Panc1 (cell line): ENCODE data around the gene TCF3. TPM values are rescaled to one million over a fixed set of nuclear protein-coding genes. Genes with fewer than 3 reads are reported as not detected.

Source experiments
- ATAC-seq: fragments of 200-7000 bp; cut with Tn5 transposase; 2 replicates; pipeline ENCODE4 v1.9.1; 2020; ENCODE audit warnings: mild to moderate bottlenecking, moderate library complexity
- BruUV-seq: library from RNA; stranded (reverse); fragments of 400-500 nt; replicated peaks from 2 replicates; lab custom pipeline; 2021; lab: Mats Ljungman, UMichigan
- CTCF ChIA-PET: fragments of 300-600 bp; sonication (Branson Sonifier 250); formaldehyde crosslinking; loops from one replicate; lab custom pipeline; 2022; ENCODE audit warnings: antibody characterized with exemption; lab: Charles Lee
- POLR2A ChIA-PET: fragments of 300-600 bp; sonication (Branson Sonifier 250); formaldehyde crosslinking; loops from one replicate; lab custom pipeline; 2022; ENCODE audit warnings: antibody characterized with exemption; lab: Charles Lee
- DNase-seq: peaks from one replicate; pipeline ENCODE4 v3.0.0-alpha.2; 2010; ENCODE audit warnings: low read depth, low spot score
- H3K27ac ChIP-seq: 2 replicates; pipeline ENCODE4 v1.5.1; 2011; ENCODE audit warnings: mild to moderate bottlenecking, low read length, inconsistent platforms
- H3K27me3 ChIP-seq: fragments of 200-500 bp; sonication (Bioruptor generic); 2 replicates; pipeline ENCODE4 v1.6.0; 2014; ENCODE audit warnings: low read length, inconsistent platforms; ENCODE audit not compliant: control insufficient read depth, insufficient read depth
- H3K36me3 ChIP-seq: fragments of 200-500 bp; sonication (Bioruptor generic); 2 replicates; pipeline ENCODE4 v1.5.1; 2014; ENCODE audit warnings: inconsistent platforms, mild to moderate bottlenecking, low read length, moderate library complexity; ENCODE audit not compliant: control insufficient read depth, insufficient read depth
- H3K4me1 ChIP-seq: 2 replicates; pipeline ENCODE4 v1.5.1; 2011; ENCODE audit warnings: inconsistent platforms, mild to moderate bottlenecking, low read length, moderate library complexity; ENCODE audit not compliant: control insufficient read depth, insufficient read depth
- H3K4me3 ChIP-seq, 2 experiments: 2 replicates each; pipeline ENCODE4 v1.5.1; 2011 to 2012; ENCODE audit warnings: low read depth in 2 of 2, low read length in 2 of 2, mild to moderate bottlenecking in 2 of 2, inconsistent platforms in 1 of 2, moderate library complexity in 1 of 2
- H3K9me3 ChIP-seq: fragments of 200-500 bp; sonication (Bioruptor generic); 2 replicates; pipeline ENCODE4 v1.5.1; 2014; ENCODE audit warnings: low read depth, mild to moderate bottlenecking, inconsistent platforms, low read length, moderate library complexity; ENCODE audit not compliant: control insufficient read depth, insufficient read depth
- POLR2AphosphoS5 ChIP-seq: IDR thresholded peaks from 2 replicates; pipeline ENCODE4 v1.6.1; 2012; ENCODE audit warnings: mild to moderate bottlenecking, low read depth, low read length, moderate library complexity
- SIN3A ChIP-seq: IDR thresholded peaks from 2 replicates; pipeline ENCODE4 v1.6.1; 2012; ENCODE audit warnings: low read depth, mild to moderate bottlenecking, low read length, moderate library complexity, borderline replicate concordance; ENCODE audit not compliant: insufficient read depth
- TCF7L2 ChIP-seq: IDR thresholded peaks from 2 replicates; pipeline ENCODE4 v1.6.1; 2011; ENCODE audit warnings: mild to moderate bottlenecking, low read depth, low read length, inconsistent platforms
- in situ Hi-C: cut with HindIII; loops from 2 replicates; pipeline ENCODE4 v1.10.0; 2016; ENCODE audit warnings: low sequenced_read_pairs, low pct_unique_long_range_greater_than_20kb
- intact Hi-C: fragments of 100-400 bp; cut with micrococcal nuclease; formaldehyde crosslinking; loops from one replicate; pipeline ENCODE4 v1.10.0; 2022; ENCODE audit not compliant: unreplicated experiment
- total RNA-seq: library from RNA; stranded (reverse); gene quantifications from one replicate; pipeline ENCODE4 v1.2.1, GENCODE V29; 2021; ENCODE audit not compliant: unreplicated experiment
- TF ChIP-seq, protein P1 (sequence below): fragments of 450-650 bp; IDR thresholded peaks from 2 replicates; pipeline ENCODE4 v1.5.1; 2017; ENCODE audit warnings: mild to moderate bottlenecking
- TF ChIP-seq, protein P2 (sequence below), 2 experiments: IDR thresholded peaks; 2 replicates each; pipeline ENCODE4 v1.6.1; 2011 to 2012; ENCODE audit warnings: low read depth in 2 of 2, control low read depth in 1 of 2, low read length in 1 of 2, mild to moderate bottlenecking in 1 of 2, moderate library complexity in 1 of 2; ENCODE audit not compliant: insufficient read depth in 1 of 2

TCF3 gene
- total RNA-seq, 1 experiment from 2014 or later: 175 TPM

DNA sequence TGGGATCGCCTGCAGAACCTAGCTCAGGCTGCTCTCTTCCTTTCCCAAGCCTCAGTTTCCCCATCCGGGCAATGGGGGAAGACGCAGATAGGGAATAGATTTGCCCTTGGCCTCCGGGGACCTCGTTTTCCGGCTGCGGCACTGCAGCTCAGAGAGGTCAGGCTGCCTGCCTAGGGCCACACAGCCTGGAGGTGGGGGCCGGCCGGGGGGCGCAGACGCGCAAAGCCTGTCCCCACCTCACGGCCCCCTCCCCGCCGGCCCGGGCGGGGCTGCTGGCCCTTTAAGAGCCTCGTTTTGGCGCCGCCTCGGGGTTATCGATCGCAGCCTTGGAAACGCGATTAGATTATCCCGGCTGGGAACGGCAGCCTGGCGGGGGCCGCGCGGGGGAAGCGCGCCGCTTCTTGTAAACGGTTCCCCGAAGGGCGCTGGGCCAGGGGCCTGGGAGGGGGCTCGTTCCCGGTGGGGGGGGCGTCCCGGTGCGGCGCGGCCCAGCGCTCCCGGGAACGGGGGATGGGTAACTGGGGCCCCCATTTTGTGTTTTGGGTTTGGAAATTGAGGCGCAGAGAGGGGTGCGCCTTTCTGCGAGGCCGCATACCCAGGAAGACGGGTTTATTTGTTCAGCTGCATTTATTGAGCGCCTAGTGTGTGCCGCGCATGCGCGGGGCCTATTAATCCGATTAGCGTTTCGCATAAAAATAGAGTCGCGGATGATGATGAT, 23.4 kb upstream of the TCF3 start:
- no TSS peak for BruUV-seq

DNA sequence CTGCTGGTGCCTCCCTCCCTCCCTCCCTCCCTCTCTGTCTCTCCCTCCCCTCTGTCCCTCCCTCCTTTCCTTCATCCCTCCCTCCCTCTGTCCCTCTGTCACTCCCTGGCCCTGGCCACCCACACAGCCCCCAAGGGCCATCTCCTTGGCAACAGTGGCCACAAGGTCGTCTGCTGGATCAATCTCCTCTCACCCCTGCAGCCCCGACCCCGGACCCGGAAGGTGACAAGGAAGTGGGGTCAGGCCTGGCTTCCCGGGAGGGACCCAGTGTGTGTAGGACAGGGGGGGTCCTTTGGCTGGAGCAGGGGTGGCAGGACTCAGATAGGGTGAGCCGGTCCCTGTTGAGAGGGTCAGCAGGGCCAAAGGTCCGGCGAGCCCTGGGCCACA, 21.9 kb upstream of the TCF3 start:
- POLR2A ChIA-PET: interaction anchor here (0.5 to 0.6 kb wide), 2 partner anchors 87 to 230 kb away, joined by 12 to 14 read pairs; no protein-coding TSS in a partner anchor
- CTCF ChIA-PET: no interaction called here
- peak overlapping the region; percentile 39 for H3K27ac ChIP-seq
- ATAC-seq (peak; percentile 20; the same call in 1 of the 2 replicates), DNase-seq (no peak)
- BruUV-seq: no TSS peak
- no peak for TF ChIP-seq POLR2AphosphoS5
- TF ChIP-seq, protein P1, sequence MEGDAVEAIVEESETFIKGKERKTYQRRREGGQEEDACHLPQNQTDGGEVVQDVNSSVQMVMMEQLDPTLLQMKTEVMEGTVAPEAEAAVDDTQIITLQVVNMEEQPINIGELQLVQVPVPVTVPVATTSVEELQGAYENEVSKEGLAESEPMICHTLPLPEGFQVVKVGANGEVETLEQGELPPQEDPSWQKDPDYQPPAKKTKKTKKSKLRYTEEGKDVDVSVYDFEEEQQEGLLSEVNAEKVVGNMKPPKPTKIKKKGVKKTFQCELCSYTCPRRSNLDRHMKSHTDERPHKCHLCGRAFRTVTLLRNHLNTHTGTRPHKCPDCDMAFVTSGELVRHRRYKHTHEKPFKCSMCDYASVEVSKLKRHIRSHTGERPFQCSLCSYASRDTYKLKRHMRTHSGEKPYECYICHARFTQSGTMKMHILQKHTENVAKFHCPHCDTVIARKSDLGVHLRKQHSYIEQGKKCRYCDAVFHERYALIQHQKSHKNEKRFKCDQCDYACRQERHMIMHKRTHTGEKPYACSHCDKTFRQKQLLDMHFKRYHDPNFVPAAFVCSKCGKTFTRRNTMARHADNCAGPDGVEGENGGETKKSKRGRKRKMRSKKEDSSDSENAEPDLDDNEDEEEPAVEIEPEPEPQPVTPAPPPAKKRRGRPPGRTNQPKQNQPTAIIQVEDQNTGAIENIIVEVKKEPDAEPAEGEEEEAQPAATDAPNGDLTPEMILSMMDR: no peak
- no peak for TF ChIP-seq TCF7L2
- TF ChIP-seq, protein P2, sequence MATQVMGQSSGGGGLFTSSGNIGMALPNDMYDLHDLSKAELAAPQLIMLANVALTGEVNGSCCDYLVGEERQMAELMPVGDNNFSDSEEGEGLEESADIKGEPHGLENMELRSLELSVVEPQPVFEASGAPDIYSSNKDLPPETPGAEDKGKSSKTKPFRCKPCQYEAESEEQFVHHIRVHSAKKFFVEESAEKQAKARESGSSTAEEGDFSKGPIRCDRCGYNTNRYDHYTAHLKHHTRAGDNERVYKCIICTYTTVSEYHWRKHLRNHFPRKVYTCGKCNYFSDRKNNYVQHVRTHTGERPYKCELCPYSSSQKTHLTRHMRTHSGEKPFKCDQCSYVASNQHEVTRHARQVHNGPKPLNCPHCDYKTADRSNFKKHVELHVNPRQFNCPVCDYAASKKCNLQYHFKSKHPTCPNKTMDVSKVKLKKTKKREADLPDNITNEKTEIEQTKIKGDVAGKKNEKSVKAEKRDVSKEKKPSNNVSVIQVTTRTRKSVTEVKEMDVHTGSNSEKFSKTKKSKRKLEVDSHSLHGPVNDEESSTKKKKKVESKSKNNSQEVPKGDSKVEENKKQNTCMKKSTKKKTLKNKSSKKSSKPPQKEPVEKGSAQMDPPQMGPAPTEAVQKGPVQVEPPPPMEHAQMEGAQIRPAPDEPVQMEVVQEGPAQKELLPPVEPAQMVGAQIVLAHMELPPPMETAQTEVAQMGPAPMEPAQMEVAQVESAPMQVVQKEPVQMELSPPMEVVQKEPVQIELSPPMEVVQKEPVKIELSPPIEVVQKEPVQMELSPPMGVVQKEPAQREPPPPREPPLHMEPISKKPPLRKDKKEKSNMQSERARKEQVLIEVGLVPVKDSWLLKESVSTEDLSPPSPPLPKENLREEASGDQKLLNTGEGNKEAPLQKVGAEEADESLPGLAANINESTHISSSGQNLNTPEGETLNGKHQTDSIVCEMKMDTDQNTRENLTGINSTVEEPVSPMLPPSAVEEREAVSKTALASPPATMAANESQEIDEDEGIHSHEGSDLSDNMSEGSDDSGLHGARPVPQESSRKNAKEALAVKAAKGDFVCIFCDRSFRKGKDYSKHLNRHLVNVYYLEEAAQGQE (IDR thresholded peaks at IDR 0.05; ENCODE audit: insufficient read depth in 1 of 2, low read depth in 2 of 2, low read length in 1 of 2): no peak
- no peak for TF ChIP-seq SIN3A
- H3K9me3 ChIP-seq: no peaks in the 10 kb centered on the region
- intact Hi-C loops: loop anchor here (10.0 kb wide), 1 partner anchor 81 kb away; the partner anchor contains the start of gene ONECUT3
- H3K4me1 ChIP-seq: peaks cover 11% of the 10 kb centered on the region
- in situ Hi-C loops: no loop called here
- H3K36me3 ChIP-seq: no peaks in the 10 kb centered on the region
- H3K4me3 ChIP-seq: no peak overlapping the region
- H3K27me3 ChIP-seq: no peaks in the 10 kb centered on the region

More for the DNA sequence above, 23.4 kb upstream of the TCF3 start:
- in situ Hi-C loops (no loop called here), intact Hi-C loops (loop anchor here (10.0 kb wide), 1 partner anchor 79 kb away; the partner anchor contains the start of gene ONECUT3)
- no peaks in the 10 kb centered on the region for H3K9me3 ChIP-seq
- peak overlapping the region; percentile 7 to 38; a peak in 2 of 4 replicates for H3K4me3 ChIP-seq
- H3K27me3 ChIP-seq: no peaks in the 10 kb centered on the region
- no peak for DNase-seq
- no peak for TF ChIP-seq SIN3A
- TF ChIP-seq POLR2AphosphoS5: no peak
- no peak overlapping the region for H3K27ac ChIP-seq
- CTCF ChIA-PET: interaction anchor here (1.1 kb wide), 1 partner anchor 71 kb away, joined by 3 read pairs; no protein-coding TSS in a partner anchor
- POLR2A ChIA-PET: no interaction called here
- H3K4me1 ChIP-seq: peaks cover 11% of the 10 kb centered on the region
- no peak for ATAC-seq
- no peaks in the 10 kb centered on the region for H3K36me3 ChIP-seq
